ENCODE data around the gene RNF5.

Gene RNF5

DNA sequence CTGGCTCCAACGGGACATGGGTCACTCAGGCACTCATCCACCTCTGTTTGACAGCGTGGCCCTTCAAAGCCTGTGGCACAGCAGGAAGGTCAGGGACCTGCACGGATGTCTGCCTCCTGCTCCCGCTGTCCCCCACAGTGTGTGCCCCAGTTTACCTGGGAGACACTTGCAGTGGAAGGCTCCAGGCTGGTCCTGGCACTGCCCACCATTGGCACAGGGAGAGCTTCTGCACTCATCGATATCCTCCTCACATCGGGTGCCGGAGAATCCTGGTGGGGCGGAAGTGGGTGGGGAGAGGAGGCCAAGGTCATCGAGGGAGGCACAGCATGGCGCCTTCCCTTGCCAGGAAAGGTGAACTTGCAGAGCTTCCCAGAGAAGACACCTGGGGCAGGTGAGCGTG is 38.8 kb downstream of the RNF5 start:
- Mint-ChIP-seq H3K4me3 (no peak overlapping the region), H3K27ac (no peak overlapping the region), H3K36me3 (no peaks in the 10 kb centered on the region), H3K9me3 (no peaks in the 10 kb centered on the region), H3K4me1 (no peaks in the 10 kb centered on the region)
- ATAC-seq = no peak
- no peak for DNase-seq (ENCODE audit: low spot score in 2 of 2)

DNA sequence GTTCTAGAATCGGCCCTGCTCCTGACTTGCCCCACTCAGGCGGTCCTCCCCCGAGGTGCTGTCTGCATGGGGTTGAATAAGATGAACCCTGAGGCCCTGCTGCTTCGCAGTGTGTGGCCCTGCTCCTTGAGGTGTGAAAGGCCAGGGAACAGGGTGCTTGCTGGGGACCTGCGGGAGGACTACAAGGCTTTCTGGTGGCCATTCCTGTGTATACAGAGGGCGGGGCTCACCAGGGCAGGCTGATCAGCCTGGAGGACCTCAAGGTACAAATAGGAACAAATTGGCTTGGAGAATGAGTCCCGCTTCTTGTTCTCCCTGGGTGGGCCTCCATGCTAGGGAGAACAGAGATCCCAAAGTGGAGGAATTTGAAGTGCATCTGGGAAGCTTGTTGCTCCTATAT is 40.0 kb downstream of the RNF5 start:
- ATAC-seq (no peak), DNase-seq (ENCODE audit: low spot score in 2 of 2) (no peak)
- Mint-ChIP-seq H3K36me3 (no peaks in the 10 kb centered on the region), H3K27ac (no peak overlapping the region), H3K4me1 (no peaks in the 10 kb centered on the region), H3K9me3 (no peaks in the 10 kb centered on the region), H3K4me3 (no peak overlapping the region)

DNA sequence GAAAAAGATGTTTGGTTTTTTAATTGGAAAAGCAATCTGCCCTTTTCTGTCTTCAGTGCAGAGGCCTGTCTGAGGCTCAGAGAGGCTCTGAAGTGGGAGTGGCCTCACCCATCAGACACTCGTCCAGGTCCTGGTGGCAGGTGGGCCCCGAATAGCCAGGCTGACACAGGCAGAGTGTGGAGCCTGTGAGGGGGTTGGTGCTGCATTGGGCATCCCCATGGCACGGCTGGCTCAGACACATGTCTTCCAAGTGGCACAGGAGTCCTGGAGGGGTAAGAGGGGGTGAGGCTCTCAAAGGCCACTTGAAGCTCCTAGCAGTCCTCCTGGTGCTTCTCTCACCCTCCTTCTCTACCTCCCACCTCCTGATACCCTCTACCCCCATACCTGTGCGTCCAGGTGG is 41.8 kb downstream of the RNF5 start:
- DNase-seq (ENCODE audit: low spot score in 2 of 2) = no peak
- no peaks in the 10 kb centered on the region for H3K9me3 Mint-ChIP-seq
- H3K4me3 Mint-ChIP-seq = no peak overlapping the region
- no peaks in the 10 kb centered on the region for H3K36me3 Mint-ChIP-seq
- H3K27ac Mint-ChIP-seq = peak overlapping the region; percentile 58
- H3K4me1 Mint-ChIP-seq = peaks cover 7% of the 10 kb centered on the region
- no peak for ATAC-seq

DNA sequence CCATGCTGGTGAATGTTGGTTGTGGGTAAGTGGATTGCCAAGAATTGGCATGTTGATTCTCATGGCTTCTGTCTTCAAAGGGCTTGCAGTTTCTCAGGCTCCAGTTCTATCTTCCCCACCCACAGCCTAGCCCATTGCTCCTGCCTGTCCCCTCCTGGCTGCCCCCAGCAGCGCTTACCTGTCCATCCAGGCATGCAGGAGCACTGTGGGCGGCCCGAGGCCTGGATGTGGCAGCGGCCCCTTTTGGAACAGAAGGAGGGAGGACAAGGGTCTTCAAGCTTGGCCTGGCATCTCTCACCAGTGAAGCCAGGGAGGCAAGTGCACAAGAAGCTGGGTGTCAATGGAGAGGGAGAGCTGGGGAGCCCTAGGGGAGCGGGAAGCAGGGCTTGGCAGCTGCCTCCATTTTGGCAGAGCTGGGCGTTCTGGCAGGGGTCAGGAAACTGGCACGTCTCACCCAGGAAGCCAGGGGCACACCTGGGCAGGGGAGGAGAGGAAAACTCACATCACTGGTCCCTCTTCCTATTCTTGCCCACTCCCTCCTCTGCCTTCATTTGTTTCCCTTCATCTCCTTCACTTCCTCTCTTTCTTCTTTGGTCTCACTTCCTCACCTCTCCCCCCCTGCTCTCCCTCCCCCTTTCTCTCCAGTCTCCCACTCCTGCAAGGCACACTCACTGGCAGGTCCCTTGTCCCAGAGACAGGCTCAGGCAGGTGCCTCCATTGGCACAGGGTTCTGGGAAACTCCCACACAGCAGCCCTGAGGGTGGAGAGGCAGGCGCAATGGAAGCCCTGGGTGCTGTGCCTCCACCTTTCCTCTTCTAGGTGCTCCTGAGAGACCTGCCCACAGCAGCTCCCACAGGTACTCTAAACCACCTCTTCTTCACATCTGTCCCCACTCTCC is 44.4 kb downstream of the RNF5 start:
- no peak overlapping the region for H3K4me3 Mint-ChIP-seq
- ATAC-seq = no peak

DNA sequence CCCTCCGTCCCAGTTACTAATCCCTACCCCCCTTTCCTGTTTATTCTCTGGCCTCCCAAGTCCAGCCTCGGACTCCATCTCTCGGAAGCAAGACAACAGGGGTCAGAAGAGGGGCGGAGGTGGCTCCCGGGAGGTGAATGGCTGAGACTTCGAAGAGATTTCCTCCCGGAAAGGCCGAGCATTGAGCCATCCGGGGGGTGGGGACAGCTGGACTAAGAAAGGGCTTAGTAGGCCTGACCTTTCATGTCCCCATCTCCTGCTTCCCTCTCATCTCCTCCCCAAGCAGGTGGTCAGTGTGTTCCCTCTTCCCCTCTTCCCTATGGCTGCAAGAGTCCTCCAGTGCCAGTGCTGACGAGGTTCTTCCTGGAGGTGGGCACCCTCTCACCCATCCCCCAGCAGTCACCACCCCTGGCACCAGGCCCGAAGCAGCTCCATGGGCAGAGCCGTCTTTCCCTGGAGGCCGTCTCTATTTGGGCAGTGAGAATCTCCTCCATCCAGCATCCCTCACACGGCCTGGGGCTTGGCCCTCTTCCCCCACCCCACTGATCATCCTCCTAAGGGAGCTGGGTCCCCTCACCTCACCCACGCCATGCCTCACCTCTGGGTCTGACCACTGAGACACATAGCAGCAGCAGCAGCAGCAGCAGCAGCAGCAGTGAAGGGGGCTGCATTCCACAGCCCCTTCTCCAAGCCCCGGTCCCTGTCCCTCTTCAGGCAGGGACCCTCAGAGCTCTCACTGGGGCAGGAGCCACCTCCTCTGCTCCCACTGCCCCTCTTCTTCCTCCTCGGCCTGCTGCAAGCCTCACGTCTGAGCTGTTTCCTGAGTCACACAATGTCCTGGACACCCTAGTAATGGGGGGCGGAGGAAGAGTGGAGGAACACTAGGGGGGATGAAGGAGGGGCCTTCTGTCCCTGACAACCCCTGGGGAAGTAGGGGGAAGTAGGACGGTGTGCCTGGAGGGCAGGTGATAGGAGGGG is 45.3 kb downstream of the RNF5 start, which contains the start of gene NOTCH4:
Gene NOTCH4, minus strand, starts transcription at position 810 of the 978 bp plus-strand sequence. Its CDS starts 139 bp downstream, at position 671.
- Mint-ChIP-seq H3K4me1 (peaks cover 7% of the 10 kb centered on the region), H3K4me3 (no peak within 1 kb of the TSS), H3K36me3 (no peaks in the 10 kb centered on the region), H3K9me3 (no peaks in the 10 kb centered on the region), H3K27ac (peak within 1 kb of the TSS; percentile 82)
- DNase-seq (ENCODE audit: low spot score in 2 of 2) (no peak), ATAC-seq (no peak)

More for the DNA sequence above, 44.4 kb downstream of the RNF5 start:
- Mint-ChIP-seq H3K36me3 (no peaks in the 10 kb centered on the region), H3K9me3 (no peaks in the 10 kb centered on the region), H3K4me1 (peaks cover 7% of the 10 kb centered on the region), H3K27ac (no peak overlapping the region)
- DNase-seq (ENCODE audit: low spot score in 2 of 2) = no peak

DNA sequence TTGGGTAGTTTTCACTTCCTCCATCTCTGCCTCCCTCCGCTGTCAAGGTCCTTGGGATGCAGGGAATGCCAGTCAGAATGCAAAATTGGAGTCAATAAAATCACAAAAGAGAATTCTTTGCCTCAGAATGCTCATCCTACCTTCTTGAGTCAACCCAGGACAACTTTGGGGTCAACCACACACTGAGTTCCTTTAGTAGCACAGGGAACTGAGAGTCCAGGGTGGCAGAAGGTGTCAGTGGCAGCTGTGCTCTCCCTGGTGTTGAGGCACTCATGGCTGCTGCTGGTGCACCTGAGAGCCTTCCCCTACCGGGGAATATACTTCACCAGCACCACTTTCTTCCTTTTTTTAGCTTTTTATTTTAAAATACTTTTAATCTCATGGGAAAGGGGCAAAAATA is 46.5 kb downstream of the RNF5 start:
- H3K4me1 Mint-ChIP-seq = peaks cover 7% of the 10 kb centered on the region
- H3K27ac Mint-ChIP-seq = no peak overlapping the region
- H3K36me3 Mint-ChIP-seq = no peaks in the 10 kb centered on the region
- DNase-seq (ENCODE audit: low spot score in 2 of 2) (no peak), ATAC-seq (no peak)
- no peaks in the 10 kb centered on the region for H3K9me3 Mint-ChIP-seq
- H3K4me3 Mint-ChIP-seq = no peak overlapping the region

GRCh38 chr6:32226434-32226833 is 48.2 kb downstream of the RNF5 start:
- H3K36me3 Mint-ChIP-seq = no peaks in the 10 kb centered on the region
- no peaks in the 10 kb centered on the region for H3K9me3 Mint-ChIP-seq
- no peak for ATAC-seq
- no peak for DNase-seq (ENCODE audit: low spot score in 2 of 2)
- peaks cover 7% of the 10 kb centered on the region for H3K4me1 Mint-ChIP-seq
- no peak overlapping the region for H3K4me3 Mint-ChIP-seq
- no peak overlapping the region for H3K27ac Mint-ChIP-seq
